ENCODE data around the gene IFT25.

The IFT25 gene

GRCh38 chr1:53951697-53952096 is 6.2 kb upstream of the IFT25 start:
- Histone ChIP-seq H3K4me2 (ENCODE audit: low read depth, low read length, poor library complexity, severe bottlenecking) (peak overlapping the region; percentile 26), H3K27me3 (ENCODE audit: insufficient read depth, low read length, poor library complexity, severe bottlenecking) (no peaks in the 10 kb centered on the region), H3K79me2 (ENCODE audit: insufficient read depth, low read length) (peaks cover 40% of the 10 kb centered on the region), H3K9me3 (ENCODE audit: insufficient read depth, low read depth, low read length) (no peaks in the 10 kb centered on the region), H4K20me1 (ENCODE audit: insufficient read depth, low read length, poor library complexity, severe bottlenecking) (no peaks in the 10 kb centered on the region), H3F3A (ENCODE audit: low read depth) (no peaks in the 10 kb centered on the region), H3K9me2 (replicated peaks; ENCODE audit: low read depth, low read length) (no peaks in the 10 kb centered on the region), H3K4me3 (ENCODE audit: low read length, poor library complexity, severe bottlenecking) (no peak overlapping the region), H3K9ac (ENCODE audit: low read depth, low read length, poor library complexity, severe bottlenecking) (no peak overlapping the region), H2AFZ (ENCODE audit: low read length) (no peak overlapping the region), H3K4me1 (ENCODE audit: insufficient read depth, low read length, poor library complexity, severe bottlenecking) (peaks cover 47% of the 10 kb centered on the region), H3K36me3 (ENCODE audit: insufficient read depth, low read length) (peaks cover 19% of the 10 kb centered on the region; the same call in 1 of the 2 replicates)
- TF ChIP-seq CTCF (conservative IDR thresholded peaks at IDR 0.05; ENCODE audit: low read length), result no peak
- no peak for TF ChIP-seq EZH2phosphoT487 (IDR thresholded peaks at IDR 0.05; ENCODE audit: borderline replicate concordance)

- peak; percentile 87 for TF ChIP-seq CTCF (conservative IDR thresholded peaks at IDR 0.05; ENCODE audit: low read length)
- no peak for TF ChIP-seq EZH2phosphoT487 (IDR thresholded peaks at IDR 0.05; ENCODE audit: borderline replicate concordance)
- H4K20me1 ChIP-seq (ENCODE audit: insufficient read depth, low read length, poor library complexity, severe bottlenecking), result no peaks in the 10 kb centered on the region
- H3K27me3 ChIP-seq (ENCODE audit: insufficient read depth, low read length, poor library complexity, severe bottlenecking), result no peaks in the 10 kb centered on the region
- H3K9ac ChIP-seq (ENCODE audit: low read depth, low read length, poor library complexity, severe bottlenecking), result no peak overlapping the region
- no peaks in the 10 kb centered on the region for H3F3A ChIP-seq (ENCODE audit: low read depth)
- no peak overlapping the region for H3K4me3 ChIP-seq (ENCODE audit: low read length, poor library complexity, severe bottlenecking)
- no peaks in the 10 kb centered on the region for H3K9me3 ChIP-seq (ENCODE audit: insufficient read depth, low read depth, low read length)
- H3K9me2 ChIP-seq (replicated peaks; ENCODE audit: low read depth, low read length), result no peaks in the 10 kb centered on the region
- H3K79me2 ChIP-seq (ENCODE audit: insufficient read depth, low read length), result peaks cover 46% of the 10 kb centered on the region
- H3K4me1 ChIP-seq (ENCODE audit: insufficient read depth, low read length, poor library complexity, severe bottlenecking), result peaks cover 44% of the 10 kb centered on the region
- no peak overlapping the region for H2AFZ ChIP-seq (ENCODE audit: low read length)
- H3K4me2 ChIP-seq (ENCODE audit: low read depth, low read length, poor library complexity, severe bottlenecking), result peak overlapping the region; percentile 93
- peaks cover 11% of the 10 kb centered on the region; the same call in 1 of the 2 replicates for H3K36me3 ChIP-seq (ENCODE audit: insufficient read depth, low read length)
These were observed 3.8 kb upstream of the IFT25 start for GRCh38 chr1:53949023-53949990.

- peak overlapping the region; percentile 9 for H3K4me3 ChIP-seq (ENCODE audit: low read length, poor library complexity, severe bottlenecking)
- H3K79me2 ChIP-seq (ENCODE audit: insufficient read depth, low read length), result peaks cover 57% of the 10 kb centered on the region
- H4K20me1 ChIP-seq (ENCODE audit: insufficient read depth, low read length, poor library complexity, severe bottlenecking), result peaks cover 1% of the 10 kb centered on the region
- H3K27me3 ChIP-seq (ENCODE audit: insufficient read depth, low read length, poor library complexity, severe bottlenecking), result no peaks in the 10 kb centered on the region
- TF ChIP-seq CTCF (conservative IDR thresholded peaks at IDR 0.05; ENCODE audit: low read length) (no peak), EZH2phosphoT487 (IDR thresholded peaks at IDR 0.05; ENCODE audit: borderline replicate concordance) (no peak)
- H3K4me2 ChIP-seq (ENCODE audit: low read depth, low read length, poor library complexity, severe bottlenecking), result peak overlapping the region; percentile 93
- H3K36me3 ChIP-seq (ENCODE audit: insufficient read depth, low read length), result peaks cover 11% of the 10 kb centered on the region; the same call in 1 of the 2 replicates
- no peaks in the 10 kb centered on the region for H3K9me2 ChIP-seq (replicated peaks; ENCODE audit: low read depth, low read length)
- H3K4me1 ChIP-seq (ENCODE audit: insufficient read depth, low read length, poor library complexity, severe bottlenecking), result peaks cover 48% of the 10 kb centered on the region
- no peaks in the 10 kb centered on the region for H3F3A ChIP-seq (ENCODE audit: low read depth)
- H2AFZ ChIP-seq (ENCODE audit: low read length), result no peak overlapping the region
- H3K9me3 ChIP-seq (ENCODE audit: insufficient read depth, low read depth, low read length), result no peaks in the 10 kb centered on the region
- peak overlapping the region; percentile 84 for H3K9ac ChIP-seq (ENCODE audit: low read depth, low read length, poor library complexity, severe bottlenecking)
These were observed 2.8 kb upstream of the IFT25 start for GRCh38 chr1:53948291-53948690.
